ENCODE measurements around the gene RIOK1.
"Not testable (repeated sequence)": the region's sequence is repeated elsewhere in the genome, so short reads cannot be mapped to it uniquely, and the experiment has no call there.

The RIOK1 gene

GRCh38 chr6:7389451-7390225 is at the start of gene RIOK1, which contains the start of gene CAGE1:
Gene RIOK1 (plus strand): TSS chr6:7389808. CDS start chr6:7390003, 195 bp downstream.
Gene CAGE1 (minus strand): TSS chr6:7389742. CDS start chr6:7387173, 2,569 bp downstream.
- peak; percentile 87 for DNase-seq (ENCODE audit: low read depth)

DNA sequence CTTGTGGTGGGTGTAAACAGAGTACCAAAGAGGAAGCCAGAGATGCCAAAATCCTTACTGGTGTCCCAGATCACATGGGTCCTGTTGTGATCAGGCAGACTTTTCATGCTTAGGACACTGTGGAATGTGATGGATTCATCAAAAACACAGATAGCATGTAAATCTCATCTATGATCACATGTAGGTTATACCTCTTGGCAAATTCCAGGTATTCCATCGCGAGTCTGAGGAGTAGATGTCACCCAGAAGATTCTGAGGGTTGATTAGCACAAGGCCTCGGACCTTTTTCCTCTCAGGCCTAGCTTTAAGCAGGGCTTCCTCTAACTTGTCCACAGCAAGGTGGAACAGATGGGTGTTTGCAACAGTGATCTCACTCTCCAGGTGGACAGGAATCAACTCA is 48.3 kb upstream of the RIOK1 start:
- DNase-seq (ENCODE audit: low read depth) = no peak

DNA sequence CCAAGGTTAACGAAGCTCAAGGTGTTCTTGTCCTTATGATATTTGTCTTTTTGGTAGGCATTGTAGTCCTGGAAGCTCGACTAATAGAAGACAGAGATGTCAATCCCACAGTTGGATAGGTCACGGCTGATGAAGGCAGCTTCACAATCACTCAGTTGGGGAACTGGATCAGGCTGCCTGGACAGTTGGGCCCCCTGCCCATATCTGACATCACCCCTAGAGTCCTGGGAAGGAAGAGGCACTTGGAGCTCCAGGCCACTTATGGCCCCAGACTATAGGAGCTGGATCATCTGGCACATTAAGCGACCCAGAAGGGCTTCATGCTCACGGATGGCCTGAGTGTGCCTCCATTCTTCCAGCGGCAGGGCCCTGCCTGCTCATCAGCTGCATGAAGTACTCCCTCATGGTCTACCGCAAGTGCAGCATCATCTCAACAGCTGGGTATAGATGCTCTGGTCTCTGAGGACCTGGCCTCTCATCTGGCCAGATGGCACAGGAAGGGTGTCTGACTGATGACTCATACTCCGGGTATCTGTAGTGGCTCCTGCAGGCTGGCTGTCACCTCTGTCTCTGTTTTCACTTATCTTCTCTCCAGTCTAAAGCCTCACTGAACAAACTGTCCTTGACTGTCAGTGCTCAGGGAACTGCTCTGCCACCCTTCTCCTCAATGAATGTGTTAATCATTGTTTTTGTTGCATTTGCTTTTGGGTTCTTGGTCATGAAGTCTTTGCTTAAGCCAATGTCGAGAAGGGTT is 47.4 kb upstream of the RIOK1 start:
- DNase-seq (ENCODE audit: low read depth) = no peak

DNA sequence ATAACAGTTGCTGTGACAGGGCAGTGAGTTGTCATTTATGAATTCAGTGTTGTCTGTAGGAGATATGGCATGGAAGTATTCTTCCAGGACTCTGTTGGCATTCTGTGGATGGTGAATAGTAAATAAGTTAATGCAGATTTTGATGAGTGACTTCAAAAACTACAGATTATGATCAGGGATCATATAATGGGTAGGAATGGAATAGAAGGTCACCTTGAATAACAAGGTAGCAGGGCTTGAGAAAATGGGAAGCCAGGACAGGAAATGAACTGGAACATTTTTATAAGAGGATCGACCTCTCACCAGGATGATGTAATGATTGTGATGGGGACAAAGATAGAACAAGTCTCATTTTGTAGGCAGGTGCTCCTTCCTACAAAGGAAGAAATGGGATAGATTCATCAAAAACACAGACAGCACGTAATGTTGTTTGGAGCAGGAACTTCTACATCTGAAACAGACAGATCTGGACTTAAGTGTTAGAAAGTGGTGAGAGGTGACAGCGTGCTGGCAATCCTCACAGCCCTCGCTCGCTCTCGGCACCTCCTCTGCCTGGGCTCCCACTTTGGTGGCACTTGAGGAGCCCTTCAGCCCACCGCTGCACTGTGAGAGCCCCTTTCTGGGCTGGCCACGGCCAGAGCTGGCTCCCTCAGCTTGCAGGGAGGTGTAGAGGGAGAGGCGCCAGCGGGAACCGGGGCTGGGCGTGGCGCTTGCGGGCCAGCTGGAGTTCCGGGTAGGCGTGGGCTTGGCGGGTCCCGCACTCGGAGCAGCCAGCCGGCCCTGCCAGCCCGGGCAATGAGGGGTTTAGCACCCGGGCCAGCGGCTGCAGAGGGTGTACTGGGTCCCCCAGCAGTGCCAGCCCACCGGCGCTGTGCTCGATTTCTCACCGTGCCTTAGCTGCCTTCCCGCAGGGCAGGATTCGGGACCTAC is 45.8 kb upstream of the RIOK1 start:
- no peak for DNase-seq (ENCODE audit: low read depth)

- not testable (repeated sequence) for DNase-seq (ENCODE audit: low read depth)
Observed at GRCh38 chr6:7344773-7345450, 44.7 kb upstream of the RIOK1 start.

DNA sequence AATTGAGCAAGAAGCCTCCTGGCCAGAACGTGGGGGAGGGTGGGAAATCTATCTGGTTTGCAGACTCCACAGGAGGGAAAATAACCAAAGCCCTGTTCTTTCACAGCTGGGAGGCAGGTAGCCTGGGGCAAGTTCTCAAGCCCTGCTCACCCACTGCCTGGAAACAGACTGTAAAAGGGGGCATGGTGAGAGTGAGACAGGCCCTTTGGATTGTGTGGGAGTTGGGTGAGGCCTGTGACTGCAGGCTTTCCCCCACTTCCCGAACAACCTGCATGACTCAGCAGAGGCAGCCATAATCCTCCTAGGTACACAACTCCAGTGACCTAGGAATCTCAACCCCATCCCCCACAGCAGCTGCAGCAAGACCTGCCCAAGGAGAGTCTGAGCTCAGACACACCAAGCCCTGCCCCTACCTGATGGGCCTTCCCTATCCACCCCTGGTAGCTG is 42.0 kb upstream of the RIOK1 start:
- not testable (repeated sequence) for DNase-seq (ENCODE audit: low read depth)

DNA sequence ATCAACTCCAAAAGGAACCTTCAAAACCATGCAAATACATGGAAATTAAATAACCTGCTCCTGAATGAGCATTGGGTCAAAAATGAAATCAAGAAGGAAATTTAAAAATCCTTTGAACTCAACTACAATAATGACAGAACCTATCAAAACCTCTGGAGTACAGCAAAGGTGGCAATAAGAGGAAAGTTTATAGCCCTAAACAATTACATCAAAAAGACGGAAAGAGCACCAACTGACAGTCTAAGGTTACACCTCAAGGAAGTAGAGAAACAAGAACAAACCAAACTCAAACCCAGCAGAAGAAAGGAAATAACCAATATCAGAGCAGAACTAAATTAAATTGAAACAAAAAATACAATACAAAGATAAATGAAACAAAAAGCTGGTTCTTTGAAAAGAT is 39.0 kb upstream of the RIOK1 start:
- DNase-seq (ENCODE audit: low read depth) = not testable (repeated sequence)

GRCh38 chr6:7351916-7352315 is 37.7 kb upstream of the RIOK1 start:
- DNase-seq (ENCODE audit: low read depth) = not testable (repeated sequence)

GRCh38 chr6:7367408-7367807 is 22.2 kb upstream of the RIOK1 start:
- DNase-seq (ENCODE audit: low read depth) = no peak

GRCh38 chr6:7373739-7374138 is 15.9 kb upstream of the RIOK1 start:
- no peak for DNase-seq (ENCODE audit: low read depth)

DNA sequence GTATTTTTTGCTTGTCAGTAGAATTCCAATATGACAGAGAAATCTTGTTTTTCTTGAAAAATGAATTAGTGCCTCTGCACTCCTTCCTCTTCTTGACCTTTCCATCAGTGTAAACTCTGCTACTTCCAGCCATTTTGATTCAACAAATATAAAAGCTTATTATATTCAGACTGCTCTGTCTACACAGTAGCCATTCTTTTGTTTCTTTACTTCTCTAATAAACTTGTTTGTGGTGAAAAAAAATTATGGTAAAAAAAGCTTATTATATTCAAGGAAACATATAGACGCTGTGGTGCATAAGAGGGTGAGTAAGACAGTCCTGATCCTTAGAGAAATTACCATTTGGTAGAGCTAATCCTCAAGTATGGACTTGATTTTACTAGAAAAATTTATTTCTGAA is 11.6 kb upstream of the RIOK1 start:
- DNase-seq (ENCODE audit: low read depth) = no peak

DNA sequence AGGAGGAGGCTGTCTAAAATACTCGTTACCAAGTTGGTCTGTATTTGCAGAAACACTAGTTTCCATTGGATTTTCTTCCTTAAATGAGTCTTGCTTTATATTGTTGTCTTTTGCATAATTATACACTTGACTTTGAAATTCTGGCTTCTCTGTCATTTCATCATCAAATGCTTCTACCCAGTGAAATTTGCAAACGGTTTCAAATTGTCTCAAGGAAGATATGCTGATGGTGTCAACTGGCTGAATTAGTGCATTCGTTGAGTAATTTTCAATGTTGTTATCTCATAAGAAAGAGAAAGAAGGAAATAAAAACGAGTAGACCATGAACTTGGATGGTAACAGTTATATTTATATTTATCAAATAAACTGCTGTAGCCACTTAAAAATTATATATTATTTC is 10.9 kb upstream of the RIOK1 start:
- DNase-seq (ENCODE audit: low read depth) = no peak

GRCh38 chr6:7381092-7381491 is 8.5 kb upstream of the RIOK1 start:
- no peak for DNase-seq (ENCODE audit: low read depth)

DNA sequence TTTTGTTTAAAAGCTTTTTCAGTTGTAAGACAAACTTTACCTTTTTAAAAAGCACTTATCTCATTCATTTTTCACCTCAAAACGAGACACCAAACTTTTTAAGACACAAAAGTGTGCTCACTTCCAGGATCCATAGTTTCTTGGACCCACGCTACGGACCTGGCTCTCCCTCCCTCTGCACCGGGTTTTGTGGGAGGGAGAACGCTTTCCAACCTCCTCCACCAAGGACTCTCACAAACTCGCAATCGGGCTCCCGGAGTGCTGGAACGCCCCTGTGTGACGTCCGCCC is 502 bp upstream of the RIOK1 start:
- DNase-seq (ENCODE audit: low read depth) = no peak

GRCh38 chr6:7390226-7390878 is 744 bp downstream of the RIOK1 start:
- peak; percentile 24 for DNase-seq (ENCODE audit: low read depth)

- no peak for DNase-seq (ENCODE audit: low read depth)
Observed at GRCh38 chr6:7391151-7391550, 1.5 kb downstream of the RIOK1 start.

DNA sequence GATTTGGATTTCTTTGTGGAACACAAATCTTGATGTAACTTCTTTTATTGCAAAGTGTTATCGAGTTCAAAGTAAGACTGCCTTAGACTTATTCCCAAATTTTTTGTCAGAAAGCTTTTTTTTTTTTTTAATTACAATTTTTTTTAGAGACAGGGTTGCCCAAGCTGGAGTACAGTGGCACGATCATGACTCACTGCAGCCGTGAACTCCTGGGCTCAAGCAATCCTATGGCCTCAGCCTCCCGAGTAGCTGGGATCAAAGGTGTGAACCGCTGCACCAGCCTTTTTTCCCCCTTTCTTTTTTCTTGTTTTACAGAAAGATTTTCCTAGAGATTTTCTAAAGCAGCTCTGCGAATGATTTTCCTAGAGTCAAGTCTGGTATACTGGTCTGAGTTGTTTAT is 2.8 kb downstream of the RIOK1 start:
- DNase-seq (ENCODE audit: low read depth) = no peak

DNA sequence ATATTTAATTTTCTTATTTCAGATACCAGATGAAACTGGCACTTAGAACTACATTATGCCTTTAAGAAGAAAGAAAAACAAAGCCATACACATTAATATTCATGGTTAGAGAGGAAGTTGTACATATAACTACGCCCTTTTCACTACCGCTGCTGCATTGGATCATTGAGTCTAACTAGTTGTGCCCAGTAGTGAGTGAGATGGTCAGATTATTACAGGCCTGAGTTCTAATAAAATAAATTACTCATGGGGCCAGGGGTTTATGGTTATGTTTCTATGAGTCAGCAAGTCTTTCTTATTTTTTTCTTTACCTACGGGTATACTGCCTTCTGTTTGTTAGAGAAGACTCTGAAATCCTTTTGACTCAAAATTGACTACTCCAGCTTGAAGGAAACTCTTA is 11.5 kb downstream of the RIOK1 start:
- DNase-seq (ENCODE audit: low read depth) = no peak

DNA sequence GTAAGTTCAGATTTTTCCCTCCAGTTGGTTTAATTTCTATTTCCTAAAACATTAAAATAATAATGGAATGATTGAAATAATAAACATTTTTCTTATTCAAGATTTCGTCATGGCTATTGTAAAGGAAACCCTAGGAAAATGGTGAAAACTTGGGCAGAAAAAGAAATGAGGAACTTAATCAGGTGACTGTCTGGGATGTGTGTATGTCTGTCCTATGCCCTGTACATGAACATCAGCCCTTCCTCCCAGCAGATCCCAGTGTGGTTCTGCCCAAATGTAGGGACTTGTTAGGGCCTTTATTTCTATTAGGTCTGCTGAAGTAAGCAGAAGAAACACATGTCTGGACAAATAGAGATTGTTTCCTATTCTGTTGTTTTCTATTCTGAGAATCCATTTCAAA is 13.1 kb downstream of the RIOK1 start:
- no peak for DNase-seq (ENCODE audit: low read depth)

DNA sequence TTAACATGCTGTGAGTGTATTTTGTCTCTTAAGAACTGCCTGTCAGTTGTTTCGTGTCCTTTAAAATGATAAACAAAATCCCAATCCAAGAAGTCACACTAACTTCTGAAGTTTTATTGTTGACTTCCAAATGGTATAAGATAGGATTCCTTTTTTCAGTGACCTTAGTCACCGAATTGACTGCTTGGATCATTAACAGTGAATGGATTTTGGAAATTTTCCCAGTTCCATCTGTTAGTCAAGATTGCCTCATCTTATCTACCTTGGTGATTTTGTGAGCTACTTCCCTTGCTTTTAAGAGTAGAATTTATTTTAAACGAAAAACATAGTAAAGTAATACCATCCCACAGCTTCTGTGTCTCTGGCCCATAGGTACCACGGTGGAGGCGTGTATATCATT is 14.9 kb downstream of the RIOK1 start:
- DNase-seq (ENCODE audit: low read depth) = no peak

- no peak for DNase-seq (ENCODE audit: low read depth)
Observed at GRCh38 chr6:7406743-7407142, 17.1 kb downstream of the RIOK1 start.
